IPS-15b (cell line): ENCODE measurements around the gene ZNF638.

Experiments used
- H3K27me3 ChIP-seq: one replicate; pipeline ENCODE4 v1.6.1; 2013; ENCODE audit warnings: low read length; ENCODE audit not compliant: control insufficient read depth, insufficient read depth
- H3K36me3 ChIP-seq: one replicate; pipeline ENCODE4 v1.6.1; 2013; ENCODE audit warnings: low read length; ENCODE audit not compliant: control insufficient read depth, insufficient read depth
- H3K4me1 ChIP-seq: one replicate; pipeline ENCODE4 v1.6.1; 2013; ENCODE audit warnings: mild to moderate bottlenecking, low read length; ENCODE audit not compliant: control insufficient read depth, insufficient read depth
- H3K4me3 ChIP-seq: one replicate; pipeline ENCODE4 v1.5.1; 2013; ENCODE audit warnings: low read depth, low read length
- H3K9ac ChIP-seq: one replicate; pipeline ENCODE4 v1.6.1; 2013; ENCODE audit warnings: low read depth, mild to moderate bottlenecking, low read length
- H3K9me3 ChIP-seq: one replicate; pipeline ENCODE4 v1.6.1; 2013; ENCODE audit warnings: mild to moderate bottlenecking, low read length; ENCODE audit not compliant: control insufficient read depth, insufficient read depth

ZNF638 gene

GRCh38 chr2:71467180-71467815, 135.7 kb downstream of the ZNF638 start:
- Histone ChIP-seq H3K27me3 (peaks cover 67% of the 10 kb centered on the region), H3K9ac (no peak overlapping the region), H3K9me3 (no peaks in the 10 kb centered on the region), H3K4me3 (peak overlapping the region; percentile 59), H3K4me1 (peaks cover 11% of the 10 kb centered on the region), H3K36me3 (no peaks in the 10 kb centered on the region)

- no peaks in the 10 kb centered on the region for H3K9me3 ChIP-seq
- no peak overlapping the region for H3K9ac ChIP-seq
- no peaks in the 10 kb centered on the region for H3K36me3 ChIP-seq
- H3K27me3 ChIP-seq, result peaks cover 56% of the 10 kb centered on the region
- H3K4me3 ChIP-seq, result no peak overlapping the region
- peaks cover 8% of the 10 kb centered on the region for H3K4me1 ChIP-seq
These were observed 136.9 kb downstream of the ZNF638 start for GRCh38 chr2:71468279-71469015.

- H3K9ac ChIP-seq, result no peak overlapping the region
- peaks cover 44% of the 10 kb centered on the region for H3K27me3 ChIP-seq
- no peaks in the 10 kb centered on the region for H3K36me3 ChIP-seq
- H3K9me3 ChIP-seq, result no peaks in the 10 kb centered on the region
- no peak overlapping the region for H3K4me3 ChIP-seq
- peaks cover 8% of the 10 kb centered on the region for H3K4me1 ChIP-seq
These were observed 138.1 kb downstream of the ZNF638 start for GRCh38 chr2:71469403-71470398.

GRCh38 chr2:71471276-71471675, 139.7 kb downstream of the ZNF638 start:
- H3K4me3 ChIP-seq, result no peak overlapping the region
- H3K4me1 ChIP-seq, result peaks cover 5% of the 10 kb centered on the region
- H3K9me3 ChIP-seq, result no peaks in the 10 kb centered on the region
- H3K36me3 ChIP-seq, result no peaks in the 10 kb centered on the region
- H3K9ac ChIP-seq, result no peak overlapping the region
- peaks cover 28% of the 10 kb centered on the region for H3K27me3 ChIP-seq

DNA sequence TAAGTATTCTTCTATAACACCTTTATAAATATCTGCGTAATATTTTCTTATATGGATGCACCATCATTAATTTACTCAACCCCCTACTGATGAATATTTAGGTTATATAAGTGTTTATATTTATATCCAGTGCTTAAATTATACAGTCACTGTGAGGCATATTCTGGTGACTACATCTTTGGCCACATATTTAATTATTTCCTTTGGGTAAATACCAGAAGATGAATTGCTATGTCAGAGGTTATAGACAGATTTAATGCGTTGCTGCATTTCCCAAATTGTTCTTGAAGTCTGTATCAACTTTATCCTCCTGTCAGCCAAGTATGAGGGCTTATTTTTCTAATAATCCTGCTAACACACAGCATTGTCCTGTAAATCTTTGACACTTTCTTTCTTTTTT, 140.4 kb downstream of the ZNF638 start:
- Histone ChIP-seq H3K4me3 (no peak overlapping the region), H3K4me1 (peaks cover 6% of the 10 kb centered on the region)

GRCh38 chr2:71473346-71474031, 141.9 kb downstream of the ZNF638 start:
- no peaks in the 10 kb centered on the region for H3K9me3 ChIP-seq
- H3K36me3 ChIP-seq, result no peaks in the 10 kb centered on the region
- peaks cover 8% of the 10 kb centered on the region for H3K27me3 ChIP-seq
- H3K4me3 ChIP-seq, result no peak overlapping the region
- H3K9ac ChIP-seq, result no peak overlapping the region
- peaks cover 2% of the 10 kb centered on the region for H3K4me1 ChIP-seq

More for the DNA sequence above, 140.4 kb downstream of the ZNF638 start:
- Histone ChIP-seq H3K27me3 (peaks cover 22% of the 10 kb centered on the region), H3K9ac (no peak overlapping the region), H3K36me3 (no peaks in the 10 kb centered on the region), H3K9me3 (no peaks in the 10 kb centered on the region)

- H3K36me3 ChIP-seq, result no peaks in the 10 kb centered on the region
- H3K9ac ChIP-seq, result no peak overlapping the region
- no peaks in the 10 kb centered on the region for H3K9me3 ChIP-seq
- H3K4me1 ChIP-seq, result peaks cover 2% of the 10 kb centered on the region
- H3K4me3 ChIP-seq, result no peak overlapping the region
- H3K27me3 ChIP-seq, result peaks cover under 1% of the 10 kb centered on the region
These were observed 142.6 kb downstream of the ZNF638 start for GRCh38 chr2:71474116-71474743.

- H3K9ac ChIP-seq, result no peak overlapping the region
- H3K4me3 ChIP-seq, result no peak overlapping the region
- no peaks in the 10 kb centered on the region for H3K9me3 ChIP-seq
These were observed 143.3 kb downstream of the ZNF638 start for GRCh38 chr2:71474744-71475397.

GRCh38 chr2:71476495-71476894, 144.9 kb downstream of the ZNF638 start:
- Histone ChIP-seq H3K9me3 (no peaks in the 10 kb centered on the region), H3K4me3 (no peak overlapping the region), H3K36me3 (no peaks in the 10 kb centered on the region), H3K27me3 (no peaks in the 10 kb centered on the region), H3K4me1 (peaks cover 2% of the 10 kb centered on the region), H3K9ac (no peak overlapping the region)

More at GRCh38 chr2:71474744-71475397, 143.3 kb downstream of the ZNF638 start:
- Histone ChIP-seq H3K36me3 (no peaks in the 10 kb centered on the region), H3K27me3 (no peaks in the 10 kb centered on the region), H3K4me1 (peaks cover 2% of the 10 kb centered on the region)

- H3K4me1 ChIP-seq, result peaks cover 5% of the 10 kb centered on the region
- H3K36me3 ChIP-seq, result no peaks in the 10 kb centered on the region
- no peak overlapping the region for H3K4me3 ChIP-seq
- H3K9ac ChIP-seq, result no peak overlapping the region
- no peaks in the 10 kb centered on the region for H3K27me3 ChIP-seq
- H3K9me3 ChIP-seq, result no peaks in the 10 kb centered on the region
These were observed 145.7 kb downstream of the ZNF638 start for GRCh38 chr2:71477231-71477691.
